ENCODE measurements around the gene GUSB.

Gene GUSB

GRCh38 chr7:65979583-65980477, 2.2 kb downstream of the GUSB start:
- H3K9me3 ChIP-seq (replicated peaks in 1 of 2; ENCODE audit: control insufficient read depth in 2 of 2, insufficient read depth in 1 of 2, low read depth in 1 of 2, low read length in 2 of 2) = no peaks in the 10 kb centered on the region
- WGBS, 2 donors (ENCODE audit: extremely low coverage in 2 of 2, insufficient read length in 2 of 2, insufficient replicate concordance in 1 of 2) = no CpG with 5 or more reads among the region's 29 CpGs
- peak overlapping the region; percentile 53 to 71 for H3K4me3 ChIP-seq (ENCODE audit: low read length in 2 of 2)

GRCh38 chr7:65978891-65979582, 3.0 kb downstream of the GUSB start:
- H3K4me3 ChIP-seq (ENCODE audit: low read length in 2 of 2) = peak overlapping the region in 1 of 2 donors; percentile 53
- H2BK5ac ChIP-seq (ENCODE audit: low read length) = no peak overlapping the region
- no CpG with 5 or more reads among the region's 18 CpGs for WGBS, 2 donors (ENCODE audit: extremely low coverage in 2 of 2, insufficient read length in 2 of 2, insufficient replicate concordance in 1 of 2)
- H2BK15ac ChIP-seq (ENCODE audit: low read length) = no peak overlapping the region
- H3K14ac ChIP-seq (ENCODE audit: low read length) = no peak overlapping the region
- H2AFZ ChIP-seq (ENCODE audit: low read length) = no peak overlapping the region
- no peak overlapping the region for H3K27ac ChIP-seq (replicated peaks; ENCODE audit: low read length)
- H3K9me3 ChIP-seq (replicated peaks in 1 of 2; ENCODE audit: control insufficient read depth in 2 of 2, insufficient read depth in 1 of 2, low read depth in 1 of 2, low read length in 2 of 2) = no peaks in the 10 kb centered on the region
- no peak overlapping the region for H2BK12ac ChIP-seq (ENCODE audit: low read length)
- H4K8ac ChIP-seq (ENCODE audit: low read depth, low read length) = no peak overlapping the region
- H3K9ac ChIP-seq (ENCODE audit: low read depth, low read length, poor library complexity) = no peak overlapping the region
- no peak overlapping the region for H2BK120ac ChIP-seq (ENCODE audit: low read depth, low read length)
- H4K91ac ChIP-seq (ENCODE audit: low read depth, low read length, poor library complexity) = no peak overlapping the region
- peaks cover 8% of the 10 kb centered on the region in 2 donors for H3K4me1 ChIP-seq (ENCODE audit: control insufficient read depth in 2 of 2, insufficient read depth in 1 of 2, low read depth in 1 of 2, low read length in 2 of 2)
- H2AK5ac ChIP-seq (ENCODE audit: low read depth, low read length) = no peak overlapping the region
- no peak overlapping the region for H3K4me2 ChIP-seq (ENCODE audit: insufficient read depth, low read length, poor library complexity, severe bottlenecking)
- H3K36me3 ChIP-seq (replicated peaks in 1 of 2; ENCODE audit: control insufficient read depth in 2 of 2, insufficient read depth in 2 of 2, low read length in 2 of 2) = peaks cover 35 to 55% of the 10 kb centered on the region in 2 donors
- no peak for DNase-seq (ENCODE audit: low spot score)
- H3K18ac ChIP-seq (ENCODE audit: low read length) = no peak overlapping the region
- no peaks in the 10 kb centered on the region for H3K27me3 ChIP-seq (ENCODE audit: control insufficient read depth in 3 of 3, insufficient read depth in 3 of 3, low read depth in 1 of 3, low read length in 3 of 3)
- H3K4ac ChIP-seq (ENCODE audit: low read length) = no peak overlapping the region
- H3K79me1 ChIP-seq (ENCODE audit: low read depth, low read length) = peaks cover 15% of the 10 kb centered on the region
- H3K23ac ChIP-seq (ENCODE audit: low read depth, low read length, poor library complexity) = peak overlapping the region; percentile 60

More at GRCh38 chr7:65979583-65980477, 2.2 kb downstream of the GUSB start:
- Histone ChIP-seq H3K36me3 (replicated peaks in 1 of 2; ENCODE audit: control insufficient read depth in 2 of 2, insufficient read depth in 2 of 2, low read length in 2 of 2) (peaks cover 27 to 47% of the 10 kb centered on the region in 2 donors), H3K4me2 (ENCODE audit: insufficient read depth, low read length, poor library complexity, severe bottlenecking) (no peak overlapping the region), H3K27me3 (ENCODE audit: control insufficient read depth in 3 of 3, insufficient read depth in 3 of 3, low read depth in 1 of 3, low read length in 3 of 3) (no peaks in the 10 kb centered on the region), H4K91ac (ENCODE audit: low read depth, low read length, poor library complexity) (no peak overlapping the region), H4K8ac (ENCODE audit: low read depth, low read length) (no peak overlapping the region), H3K27ac (replicated peaks; ENCODE audit: low read length) (no peak overlapping the region), H2BK5ac (ENCODE audit: low read length) (no peak overlapping the region), H3K79me1 (ENCODE audit: low read depth, low read length) (peaks cover 14% of the 10 kb centered on the region), H3K9ac (ENCODE audit: low read depth, low read length, poor library complexity) (no peak overlapping the region), H3K18ac (ENCODE audit: low read length) (no peak overlapping the region), H3K14ac (ENCODE audit: low read length) (no peak overlapping the region), H3K23ac (ENCODE audit: low read depth, low read length, poor library complexity) (peak overlapping the region; percentile 60), H2AK5ac (ENCODE audit: low read depth, low read length) (no peak overlapping the region), H3K4me1 (ENCODE audit: control insufficient read depth in 2 of 2, insufficient read depth in 1 of 2, low read depth in 1 of 2, low read length in 2 of 2) (peaks cover 8% of the 10 kb centered on the region in 2 donors), H3K4ac (ENCODE audit: low read length) (no peak overlapping the region), H2BK15ac (ENCODE audit: low read length) (no peak overlapping the region), H2BK120ac (ENCODE audit: low read depth, low read length) (no peak overlapping the region), H2BK12ac (ENCODE audit: low read length) (no peak overlapping the region), H2AFZ (ENCODE audit: low read length) (no peak overlapping the region)
- DNase-seq (ENCODE audit: low spot score) = no peak

GRCh38 chr7:65976659-65977196, 5.3 kb downstream of the GUSB start:
- Histone ChIP-seq H3K9me3 (replicated peaks in 1 of 2; ENCODE audit: control insufficient read depth in 2 of 2, insufficient read depth in 1 of 2, low read depth in 1 of 2, low read length in 2 of 2) (no peaks in the 10 kb centered on the region), H3K4me2 (ENCODE audit: insufficient read depth, low read length, poor library complexity, severe bottlenecking) (no peak overlapping the region), H3K27me3 (ENCODE audit: control insufficient read depth in 3 of 3, insufficient read depth in 3 of 3, low read depth in 1 of 3, low read length in 3 of 3) (no peaks in the 10 kb centered on the region), H2AK5ac (ENCODE audit: low read depth, low read length) (no peak overlapping the region), H3K4me3 (ENCODE audit: low read length in 2 of 2) (no peak overlapping the region), H2AFZ (ENCODE audit: low read length) (no peak overlapping the region), H2BK120ac (ENCODE audit: low read depth, low read length) (no peak overlapping the region), H4K91ac (ENCODE audit: low read depth, low read length, poor library complexity) (no peak overlapping the region), H3K23ac (ENCODE audit: low read depth, low read length, poor library complexity) (no peak overlapping the region), H2BK5ac (ENCODE audit: low read length) (no peak overlapping the region), H3K27ac (replicated peaks; ENCODE audit: low read length) (no peak overlapping the region), H3K18ac (ENCODE audit: low read length) (no peak overlapping the region), H3K4ac (ENCODE audit: low read length) (no peak overlapping the region), H3K4me1 (ENCODE audit: control insufficient read depth in 2 of 2, insufficient read depth in 1 of 2, low read depth in 1 of 2, low read length in 2 of 2) (peaks cover 7 to 8% of the 10 kb centered on the region in 2 donors), H2BK15ac (ENCODE audit: low read length) (no peak overlapping the region), H3K36me3 (replicated peaks in 1 of 2; ENCODE audit: control insufficient read depth in 2 of 2, insufficient read depth in 2 of 2, low read length in 2 of 2) (peaks cover 49 to 77% of the 10 kb centered on the region in 2 donors), H4K8ac (ENCODE audit: low read depth, low read length) (no peak overlapping the region), H3K9ac (ENCODE audit: low read depth, low read length, poor library complexity) (no peak overlapping the region), H2BK12ac (ENCODE audit: low read length) (no peak overlapping the region), H3K14ac (ENCODE audit: low read length) (no peak overlapping the region), H3K79me1 (ENCODE audit: low read depth, low read length) (peaks cover 15% of the 10 kb centered on the region)
- DNase-seq (ENCODE audit: low spot score) = no peak
- WGBS, 2 donors (ENCODE audit: extremely low coverage in 2 of 2, insufficient read length in 2 of 2, insufficient replicate concordance in 1 of 2) = no CpG with 5 or more reads among the region's 16 CpGs

Measured in neuronal stem cell (in vitro differentiated cells).